Astrocyte of the hippocampus (primary cell): ENCODE results near the gene KLF1.
"Not testable (repeated sequence)": the region's sequence is repeated elsewhere in the genome, so short reads cannot be mapped to it uniquely, and the experiment has no call there.

Experiments used
- DNase-seq: peaks from one replicate; pipeline ENCODE4 v3.0.0; 2011; ENCODE audit warnings: low read depth, low spot score

Gene KLF1

DNA sequence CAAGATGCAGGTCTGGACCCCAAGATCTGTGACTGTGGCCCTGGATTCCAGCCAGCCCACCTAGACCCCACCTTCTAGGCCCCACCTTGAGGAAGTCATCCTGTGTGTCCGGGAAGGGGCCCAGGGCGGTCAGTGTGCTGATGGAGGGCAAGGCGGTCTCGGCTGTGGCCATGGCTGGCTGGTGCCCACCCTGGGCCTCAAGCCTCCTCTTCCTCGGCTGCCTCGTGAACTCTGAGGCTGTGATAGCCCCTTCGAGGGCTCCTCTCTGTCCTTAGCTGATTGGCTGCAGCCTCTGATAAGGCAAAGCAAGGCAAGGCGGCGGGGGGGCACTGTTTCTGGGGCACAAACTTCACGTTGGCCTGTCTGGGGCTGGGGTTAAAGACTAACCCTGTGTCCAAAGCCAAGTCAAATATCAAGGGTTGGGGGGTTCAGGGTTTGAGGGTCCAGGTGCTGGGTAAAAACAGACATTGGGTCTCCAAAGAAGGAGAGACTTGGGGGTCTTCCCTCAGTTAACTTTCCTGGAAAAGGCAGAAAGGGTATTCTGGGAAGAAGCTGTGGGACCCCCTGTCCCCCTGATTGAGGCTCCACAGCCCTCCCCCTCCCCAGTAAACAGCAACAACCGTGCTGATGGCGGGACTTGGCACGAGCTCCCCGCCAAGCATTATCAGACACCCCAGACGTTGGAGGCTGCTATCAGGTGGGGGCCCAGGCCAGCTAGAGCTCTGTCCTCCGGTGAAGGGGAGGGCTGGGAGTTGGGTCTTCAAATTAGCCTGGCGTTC, at the start of gene KLF1:
Gene KLF1, minus strand, starts transcription at position 233 of the 779 bp plus-strand sequence. Its CDS starts 61 bp downstream, at position 172.
- DNase-seq = no peak

DNA sequence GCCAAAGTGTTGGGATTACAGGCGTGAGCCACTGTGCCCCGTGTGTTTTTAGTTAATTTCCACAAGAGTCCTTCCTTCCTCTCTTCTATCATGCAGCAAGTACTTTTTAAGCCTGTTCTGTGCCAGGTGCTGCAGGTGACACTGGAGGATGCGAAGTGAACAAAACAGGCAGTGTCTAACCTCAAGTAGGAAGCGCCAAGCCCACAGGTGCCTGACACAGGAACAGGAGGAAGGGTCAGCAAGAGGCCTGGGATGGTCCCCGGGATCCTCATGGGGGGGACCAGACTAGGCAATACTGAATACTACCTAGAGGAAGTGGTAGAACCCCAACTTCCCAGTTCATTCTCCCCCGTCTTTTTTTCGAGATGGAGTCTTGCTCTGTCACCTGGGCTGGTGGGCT, 49.6 kb upstream of the KLF1 start:
- no peak for DNase-seq

DNA sequence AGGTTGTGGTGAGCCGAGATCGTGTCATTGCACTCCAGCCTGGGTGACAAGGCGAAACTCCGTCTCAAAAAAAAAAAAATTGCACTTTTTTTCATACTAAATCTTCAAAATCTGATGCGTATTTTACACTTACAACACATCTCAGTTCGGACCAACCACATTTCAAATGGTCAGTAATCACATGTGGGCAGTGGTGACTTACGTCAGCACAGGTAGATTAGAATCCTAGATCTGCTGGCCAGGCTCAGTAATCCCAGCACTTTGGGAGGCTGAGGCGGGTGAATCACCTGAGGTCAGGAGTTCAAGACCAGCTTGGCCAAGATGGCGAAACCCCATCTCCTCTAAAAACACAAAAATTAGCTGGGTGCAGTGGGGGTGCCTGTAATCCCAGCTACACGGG, 48.1 kb upstream of the KLF1 start:
- no peak for DNase-seq

DNA sequence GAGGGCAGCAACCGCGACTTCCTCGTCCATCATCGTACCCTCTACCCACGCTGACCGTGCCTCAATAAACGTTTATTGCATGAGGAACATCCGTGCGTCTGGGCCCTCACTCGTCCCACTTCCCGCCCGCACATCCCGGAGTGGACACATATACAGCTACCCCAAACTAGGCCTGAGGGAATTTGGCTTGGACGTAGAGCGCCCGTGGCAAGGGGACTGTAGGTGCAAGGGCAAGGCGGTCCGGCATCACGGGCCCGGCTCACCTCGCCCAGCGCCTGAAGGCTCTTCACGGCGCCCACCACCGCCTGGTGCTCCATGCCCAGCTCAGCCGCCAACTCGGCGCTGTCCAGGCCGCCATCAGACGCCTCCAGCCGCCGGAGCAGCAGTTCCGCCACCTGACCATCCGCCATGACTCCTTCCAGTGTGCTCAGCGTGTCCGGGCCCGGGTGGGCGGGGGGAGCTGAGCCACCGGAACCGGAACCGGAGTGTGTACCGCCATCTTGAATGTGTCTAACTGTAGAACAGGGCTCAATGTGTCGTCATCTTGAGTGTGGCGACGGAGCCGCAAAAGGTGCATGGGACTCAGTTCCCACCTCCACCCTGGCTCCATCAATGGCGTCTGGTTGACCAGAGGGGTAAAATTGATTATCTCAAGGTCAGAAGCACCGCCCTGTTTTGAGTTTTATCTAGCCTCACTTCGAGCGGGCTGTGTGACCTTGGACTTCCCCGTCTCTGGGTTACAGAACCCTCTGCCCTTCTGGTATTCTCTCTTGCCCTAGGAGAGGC, 46.5 kb upstream of the KLF1 start, which contains the start of gene FARSA:
Gene FARSA, minus strand, starts transcription at position 425 of the 786 bp plus-strand sequence. Its CDS starts 15 bp downstream, at position 410.
- DNase-seq = peak; percentile 96

GRCh38 chr19:12932392-12933286, 45.6 kb upstream of the KLF1 start:
- DNase-seq = no peak

DNA sequence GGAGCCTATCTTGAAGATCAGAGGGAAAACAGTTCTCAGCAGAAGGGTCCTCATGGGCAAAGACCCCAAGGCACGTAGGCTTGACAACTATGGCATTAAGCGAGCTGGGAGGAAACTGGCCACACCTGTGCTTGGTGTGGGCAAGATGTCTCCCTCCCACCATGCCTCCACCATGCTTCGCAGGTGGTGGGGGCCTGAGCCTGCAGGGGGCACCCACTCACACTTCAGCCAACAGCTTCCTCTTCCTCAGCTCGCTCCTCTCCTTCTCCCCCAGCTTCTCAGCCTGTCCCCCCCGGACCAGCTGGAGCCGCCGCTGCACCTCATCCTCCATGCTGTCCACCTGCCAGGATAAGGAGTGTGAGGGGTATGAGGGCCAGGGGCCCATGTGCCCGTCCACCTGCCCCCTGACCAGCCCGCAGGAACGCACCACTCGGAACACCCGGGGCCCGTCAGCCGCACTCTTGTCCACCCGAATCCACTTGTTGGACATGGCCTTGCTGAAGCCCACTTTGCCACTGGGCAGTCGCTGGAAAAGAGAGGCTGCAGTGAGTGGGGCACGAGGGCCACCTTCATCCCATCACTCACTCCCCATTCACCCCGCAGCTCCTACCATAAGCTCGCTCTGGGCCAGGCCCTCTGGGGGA, 43.1 kb upstream of the KLF1 start:
- DNase-seq = no peak

- DNase-seq = no peak
These were observed 37.8 kb upstream of the KLF1 start for GRCh38 chr19:12924621-12925310.

DNA sequence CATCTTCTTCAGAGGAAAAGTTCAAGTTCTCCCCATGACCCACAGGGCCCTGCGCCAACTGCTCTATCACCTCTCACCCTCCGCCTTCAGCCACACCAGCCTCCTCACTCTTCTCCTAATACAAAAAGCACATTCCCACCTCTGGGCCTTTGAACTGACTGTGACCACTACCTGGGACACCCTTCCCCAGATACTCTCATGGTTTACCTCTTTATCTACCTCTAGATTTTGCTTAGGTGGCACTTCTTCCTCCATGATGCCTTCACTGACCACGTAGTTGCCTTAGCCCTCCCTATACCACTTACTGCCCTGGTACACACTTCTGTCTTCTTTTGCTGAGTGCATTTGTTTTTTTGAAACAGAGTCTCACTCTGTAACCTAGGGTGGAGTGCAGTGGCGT, 36.0 kb upstream of the KLF1 start:
- no peak for DNase-seq

GRCh38 chr19:12921047-12921446, 34.0 kb upstream of the KLF1 start:
- DNase-seq = no peak

DNA sequence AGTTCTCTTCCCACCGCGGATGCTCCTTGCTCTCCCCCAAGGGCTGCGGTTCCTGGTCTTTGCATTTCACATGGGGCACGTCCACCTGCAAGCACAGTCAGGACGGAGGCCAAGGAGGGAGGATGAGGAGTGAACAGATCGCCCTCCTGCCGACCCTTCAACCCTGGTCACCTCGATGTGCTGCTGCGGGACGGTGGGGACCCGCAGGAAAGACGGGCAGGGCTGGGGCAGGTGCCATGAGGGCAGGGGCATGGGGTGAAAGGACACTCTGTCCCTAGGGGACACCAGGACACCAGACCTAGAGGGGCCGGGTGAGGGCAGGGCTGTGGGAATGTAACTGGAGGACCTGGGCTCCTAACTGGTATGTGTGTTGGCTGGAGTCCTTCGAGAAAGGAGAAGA, 31.3 kb upstream of the KLF1 start:
- DNase-seq = no peak

GRCh38 chr19:12915860-12916259, 28.9 kb upstream of the KLF1 start:
- not testable (repeated sequence) for DNase-seq

DNA sequence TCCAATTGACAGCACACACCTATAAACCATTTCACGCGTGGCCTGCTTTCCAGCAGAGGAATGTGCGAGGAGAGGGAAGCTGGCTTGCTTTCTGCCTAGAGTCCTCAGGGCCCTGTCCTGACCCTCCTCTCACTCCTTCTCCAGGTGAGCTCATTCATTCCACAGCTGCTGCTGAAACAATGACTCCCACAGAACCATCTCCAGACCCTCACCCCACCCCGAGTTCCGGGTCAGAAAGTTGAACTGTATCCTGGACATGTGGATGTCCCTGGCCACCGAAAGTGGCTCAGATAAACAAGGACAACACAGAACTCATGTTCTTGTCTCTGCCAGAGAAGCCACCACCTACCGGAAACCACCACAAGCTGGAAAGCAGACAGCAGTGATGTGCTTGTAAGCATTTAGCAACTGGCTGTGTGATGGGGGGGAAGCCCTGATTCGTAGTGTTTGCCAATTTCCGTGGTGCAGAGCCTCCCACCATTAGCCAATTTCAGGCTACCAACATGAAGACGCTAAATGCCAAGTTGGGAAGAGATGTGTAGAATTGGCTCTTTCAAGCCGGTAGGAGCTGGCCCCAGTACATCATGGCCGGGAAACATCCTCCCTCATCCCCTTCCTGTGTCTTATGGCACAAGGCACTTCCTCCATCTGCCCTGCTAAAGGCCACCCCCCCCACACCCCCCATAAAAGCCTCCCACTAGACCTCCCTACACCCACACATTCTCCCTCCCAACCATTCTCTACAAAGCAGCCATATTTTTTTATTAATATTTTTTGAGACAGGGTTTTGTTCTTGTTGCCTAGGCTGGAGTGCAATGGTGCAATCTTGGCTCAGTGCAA, 27.1 kb upstream of the KLF1 start:
- DNase-seq = peak; percentile 26

- DNase-seq = peak; percentile 83
These were observed 26.1 kb upstream of the KLF1 start for GRCh38 chr19:12913011-12913561.

DNA sequence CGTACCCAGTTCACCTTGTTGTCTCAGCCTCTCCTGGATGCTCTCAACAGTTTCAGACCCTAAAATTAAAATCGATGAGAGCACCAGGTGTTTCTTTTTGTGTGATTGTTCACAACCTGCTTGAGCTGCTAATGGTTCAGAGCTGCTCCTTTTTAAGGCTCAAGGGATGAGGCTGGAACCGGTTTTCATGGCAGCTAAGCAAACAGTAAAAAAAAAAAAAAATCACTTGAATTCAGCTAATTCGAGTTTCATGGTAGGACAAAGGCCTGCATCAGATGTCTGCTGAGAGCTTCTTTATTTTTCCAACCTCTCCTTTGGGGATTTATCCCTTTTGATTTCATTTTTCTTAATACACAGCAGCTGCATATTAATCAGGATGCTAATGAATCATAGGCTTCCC, 25.6 kb upstream of the KLF1 start:
- no peak for DNase-seq

DNA sequence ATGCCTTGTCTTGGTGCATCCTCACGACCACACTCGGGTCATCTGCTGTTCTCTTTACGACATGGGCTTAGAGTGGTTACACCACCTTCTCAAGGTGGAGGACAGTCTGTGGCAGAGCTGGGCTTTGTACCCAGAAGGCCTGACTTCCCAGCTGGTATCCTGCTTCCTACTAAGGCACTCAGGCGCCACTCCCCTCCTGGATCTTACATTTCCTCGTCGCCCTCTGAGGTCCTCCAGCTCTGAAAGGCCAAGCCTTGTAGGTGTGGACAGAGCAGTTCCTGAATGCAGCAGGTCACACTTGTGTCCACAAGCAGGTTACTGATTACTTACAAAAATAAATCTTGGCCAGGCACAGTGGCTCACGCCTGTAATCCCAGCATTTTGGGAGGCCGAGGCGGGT, 20.2 kb upstream of the KLF1 start:
- no peak for DNase-seq

DNA sequence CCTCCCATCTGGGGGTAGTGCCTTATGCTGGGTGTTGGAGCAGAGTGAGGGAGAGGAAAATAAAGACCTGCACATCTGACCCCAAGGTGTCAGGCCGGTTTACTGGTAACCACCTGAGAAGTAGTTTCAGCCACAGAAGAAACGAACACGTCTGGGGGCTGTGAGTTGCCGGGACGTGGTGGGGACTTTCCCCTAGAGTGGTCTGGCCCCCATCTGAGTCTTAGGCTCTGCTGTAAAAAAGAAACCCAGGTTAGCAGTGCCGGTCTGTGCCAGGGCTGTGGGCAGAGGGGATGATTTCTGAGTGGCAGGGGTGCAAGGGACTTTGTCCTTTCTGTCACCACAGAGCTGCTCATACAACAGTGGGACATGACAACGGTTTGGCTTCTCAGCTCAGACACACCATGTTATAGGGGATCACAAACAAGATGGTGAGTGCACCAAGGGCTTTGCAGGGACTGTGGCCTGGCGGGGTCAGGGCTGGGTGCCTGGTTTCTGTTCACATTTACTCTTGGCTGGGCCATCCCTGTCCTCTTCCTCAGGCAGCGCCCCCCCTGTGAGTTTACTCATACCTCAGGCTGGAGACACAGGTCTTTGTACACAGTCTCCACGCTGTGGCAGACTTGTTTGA, 13.0 kb upstream of the KLF1 start:
- no peak for DNase-seq

- DNase-seq = no peak
These were observed 9.5 kb upstream of the KLF1 start for GRCh38 chr19:12896460-12896859.

GRCh38 chr19:12893582-12893981, 6.6 kb upstream of the KLF1 start:
- DNase-seq = no peak

DNA sequence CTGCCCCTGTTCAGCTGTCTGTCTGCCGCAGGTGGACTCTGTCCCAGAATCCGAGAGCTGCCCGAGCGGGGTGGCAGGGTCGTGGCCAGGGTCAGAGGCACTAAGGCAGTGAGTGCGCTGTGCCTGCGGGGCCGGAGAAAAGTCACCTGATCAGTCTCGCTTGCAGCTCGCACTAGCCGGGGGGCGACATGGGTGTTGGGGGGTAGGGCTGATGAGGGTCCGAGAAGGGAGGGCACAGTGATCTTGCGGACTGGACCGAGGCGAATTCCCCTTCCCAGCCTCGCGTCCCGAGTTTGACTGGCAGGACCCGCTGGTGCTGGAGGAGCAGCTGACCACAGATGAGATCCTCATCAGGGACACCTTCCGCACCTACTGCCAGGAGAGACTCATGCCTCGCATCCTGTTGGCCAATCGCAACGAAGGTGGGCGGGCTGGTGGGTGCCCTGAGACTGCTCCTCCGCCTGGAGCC, 4.6 kb upstream of the KLF1 start:
- DNase-seq = no peak
